Prostate gland (tissue), 2 donors: ENCODE data around the gene DSE. TPM values are rescaled to one million over a fixed set of nuclear protein-coding genes. Genes with fewer than 3 reads are reported as not detected.

Experiments
- DNase-seq: peaks from one replicate; pipeline ENCODE4 v3.0.0-alpha.2; 2019; ENCODE audit warnings: low spot score
- H3K27ac ChIP-seq, 2 donors: fragments of 200-600 bp; sonication (generic); 2 replicates each; pipeline ENCODE4 v1.5.1; 2017 to 2019
- H3K27me3 ChIP-seq: fragments of 200-600 bp; sonication (generic); replicated peaks from 2 replicates; pipeline ENCODE4 v1.5.1; 2019; ENCODE audit not compliant: insufficient read depth
- H3K36me3 ChIP-seq, 2 donors: fragments of 200-600 bp; sonication (generic); 1 replicate in 1 of 2; 2 replicates in 1 of 2; pipeline versions ENCODE4 v1.5.1 to v1.8.1; 2017 to 2019
- H3K4me1 ChIP-seq: fragments of 200-600 bp; sonication (generic); replicated peaks from 2 replicates; pipeline ENCODE4 v1.5.1; 2019
- H3K4me3 ChIP-seq, 2 donors: fragments of 200-600 bp; sonication (generic); 2 replicates each; pipeline ENCODE4 v1.5.1; 2017 to 2019
- H3K9me3 ChIP-seq: fragments of 200-600 bp; sonication (generic); 2 replicates; pipeline ENCODE4 v1.5.1; 2017
- CTCF ChIP-seq, 4 experiments: fragments of 200-600 bp in 2 of 4; fragments of 450-650 bp in 2 of 4; sonication (generic) in 2 of 4; IDR thresholded peaks; 1 replicate in 3 of 4; 2 replicates in 1 of 4; pipeline ENCODE4 v1.5.1; 2016 to 2019; ENCODE audit warnings: antibody characterized with exemption in 4 of 4, mild to moderate bottlenecking in 2 of 4, moderate library complexity in 2 of 4
- POLR2A ChIP-seq: fragments of 450-650 bp; IDR thresholded peaks from one replicate; pipeline ENCODE4 v1.6.1; 2016; ENCODE audit warnings: antibody characterized with exemption, mild to moderate bottlenecking
- POLR2AphosphoS5 ChIP-seq: sonication (generic); formaldehyde crosslinking; IDR thresholded peaks from one replicate; pipeline ENCODE4 v1.6.1; 2017; ENCODE audit warnings: antibody characterized with exemption
- WGBS: methylation state at CpG from one replicate; pipeline ENCODE4 v1.1.5; 2018; 5-methylcytosine and 5-hydroxymethylcytosine counted together
- intact Hi-C: fragments of 100-400 bp; cut with DNase I; formaldehyde crosslinking; loops from one replicate; pipeline ENCODE4 v1.14.2; 2022
- total RNA-seq, 2 donors: library from RNA; depleted of rRNA; stranded (reverse); fragments of >200 nt; gene quantifications; one replicate each; pipeline ENCODE4 v1.1.0, GENCODE V29; 2016

Gene DSE
- total RNA-seq, 2 donors from 2014 or later: 15.8 to 36.5 TPM

GRCh38 chr6:116431964-116432595, 61.3 kb downstream of the DSE start:
- no peaks in the 10 kb centered on the region for H3K4me1 ChIP-seq
- no peak overlapping the region for H3K27ac ChIP-seq
- no peaks in the 10 kb centered on the region for H3K36me3 ChIP-seq
- no peaks in the 10 kb centered on the region for H3K9me3 ChIP-seq
- intact Hi-C loops: no loop called here
- H3K27me3 ChIP-seq: no peaks in the 10 kb centered on the region
- no peak for DNase-seq
- H3K4me3 ChIP-seq: no peak overlapping the region
- TF ChIP-seq POLR2AphosphoS5 (no peak), POLR2A (no peak), CTCF (IDR thresholded peaks at IDR 0.05) (no peak)

- no peak for DNase-seq
- Histone ChIP-seq H3K36me3 (no peaks in the 10 kb centered on the region), H3K4me1 (no peaks in the 10 kb centered on the region), H3K27ac (no peak overlapping the region), H3K27me3 (no peaks in the 10 kb centered on the region), H3K9me3 (no peaks in the 10 kb centered on the region), H3K4me3 (no peak overlapping the region)
- intact Hi-C loops: no loop called here
- WGBS: 95% methylated on average over 4 of the region's 4 CpGs
- no peak for TF ChIP-seq POLR2A
- TF ChIP-seq POLR2AphosphoS5: no peak
- no peak for TF ChIP-seq CTCF (IDR thresholded peaks at IDR 0.05)
These were observed 62.5 kb downstream of the DSE start for GRCh38 chr6:116433206-116433712.

GRCh38 chr6:116434056-116434725, 63.4 kb downstream of the DSE start:
- intact Hi-C loops: no loop called here
- H3K36me3 ChIP-seq: no peaks in the 10 kb centered on the region
- H3K4me3 ChIP-seq: no peak overlapping the region
- no peak overlapping the region for H3K27ac ChIP-seq
- no peaks in the 10 kb centered on the region for H3K4me1 ChIP-seq
- no peak for DNase-seq
- TF ChIP-seq POLR2A: no peak
- H3K27me3 ChIP-seq: no peaks in the 10 kb centered on the region
- WGBS: 90% methylated on average over 1 of the region's 1 CpG
- H3K9me3 ChIP-seq: no peaks in the 10 kb centered on the region

GRCh38 chr6:116436586-116436985, 65.8 kb downstream of the DSE start:
- H3K36me3 ChIP-seq: no peaks in the 10 kb centered on the region
- H3K4me1 ChIP-seq: no peaks in the 10 kb centered on the region
- H3K27me3 ChIP-seq: no peaks in the 10 kb centered on the region
- WGBS: 71% methylated on average over 7 of the region's 7 CpGs
- no peak for TF ChIP-seq CTCF (IDR thresholded peaks at IDR 0.05)
- TF ChIP-seq POLR2A: no peak
- TF ChIP-seq POLR2AphosphoS5: no peak
- DNase-seq: no peak
- H3K9me3 ChIP-seq: no peaks in the 10 kb centered on the region
- intact Hi-C loops: no loop called here
- no peak overlapping the region for H3K4me3 ChIP-seq
- H3K27ac ChIP-seq: no peak overlapping the region

GRCh38 chr6:116437656-116438055, 66.9 kb downstream of the DSE start:
- no peak overlapping the region for H3K4me3 ChIP-seq
- no peak for DNase-seq
- H3K4me1 ChIP-seq: no peaks in the 10 kb centered on the region
- no peaks in the 10 kb centered on the region for H3K36me3 ChIP-seq
- H3K27ac ChIP-seq: no peak overlapping the region
- intact Hi-C loops: no loop called here
- TF ChIP-seq POLR2AphosphoS5: no peak
- TF ChIP-seq CTCF (IDR thresholded peaks at IDR 0.05): no peak
- no peak for TF ChIP-seq POLR2A
- H3K27me3 ChIP-seq: no peaks in the 10 kb centered on the region
- no peaks in the 10 kb centered on the region for H3K9me3 ChIP-seq
